Kidney epithelial cell (primary cell): Measurements from ENCODE around the gene TMPRSS13. TPM values are rescaled to one million over a fixed set of nuclear protein-coding genes. Genes with fewer than 3 reads are reported as not detected.

Experiments
- DNase-seq: peaks from one replicate; pipeline ENCODE4 v3.0.0-alpha.2; 2010; ENCODE audit warnings: low read depth
- H3K27me3 ChIP-seq: 2 replicates; pipeline ENCODE4 v1.6.0; 2011; ENCODE audit warnings: low read length; ENCODE audit not compliant: control insufficient read depth, insufficient read depth
- H3K36me3 ChIP-seq: 2 replicates; pipeline ENCODE4 v1.5.1; 2011; ENCODE audit warnings: low read length; ENCODE audit not compliant: control insufficient read depth, insufficient read depth
- H3K4me3 ChIP-seq: 2 replicates; pipeline ENCODE4 v1.5.1; 2011; ENCODE audit warnings: low read depth, mild to moderate bottlenecking, control low read depth, low read length
- total RNA-seq: library from RNA; depleted of rRNA; stranded (reverse); fragments of >200 nt; gene quantifications from 2 replicates; pipeline ENCODE4 v1.2.3, GENCODE V29; 2015
- TF ChIP-seq, protein P1 (sequence below): IDR thresholded peaks from 2 replicates; pipeline ENCODE4 v1.5.1; 2011; ENCODE audit warnings: mild to moderate bottlenecking, moderate library complexity, low read length, control low read depth, inconsistent platforms; ENCODE audit not compliant: insufficient read depth, poor library complexity, severe bottlenecking

TMPRSS13 gene
- total RNA-seq, 1 donor from 2014 or later: not detected

DNA sequence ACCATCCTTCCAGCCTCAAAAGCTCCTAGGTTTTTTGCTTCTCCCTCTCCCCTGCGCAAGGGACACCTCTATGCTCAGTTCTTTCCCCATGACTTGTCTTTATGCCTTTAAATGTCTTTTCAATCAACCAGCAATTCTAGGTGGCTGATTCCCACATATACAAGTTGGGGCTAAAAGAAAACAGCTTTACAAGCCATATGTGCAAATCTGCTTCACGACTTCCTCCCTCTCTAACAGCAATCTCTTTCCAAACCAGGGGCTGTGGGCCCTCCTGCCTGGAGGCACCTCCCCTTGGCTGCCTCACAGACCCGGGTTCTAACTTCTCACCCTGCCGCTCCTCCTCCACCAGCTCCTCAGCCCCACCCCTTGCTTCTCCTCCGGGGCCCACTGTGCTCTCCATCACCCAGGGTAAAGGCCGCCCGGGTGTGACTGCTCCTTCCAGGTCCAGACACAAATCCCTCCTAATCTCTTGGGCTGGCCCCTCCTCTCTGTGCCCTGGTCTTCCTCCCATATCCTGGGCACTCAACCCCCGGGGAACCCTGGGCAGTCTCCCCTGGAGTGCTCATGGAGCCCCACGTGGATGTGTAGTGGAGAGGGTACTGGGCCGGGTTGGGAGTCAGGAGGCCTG, 14.1 kb downstream of the TMPRSS13 start:
- DNase-seq: no peak
- no peak overlapping the region for H3K4me3 ChIP-seq
- peaks cover 4% of the 10 kb centered on the region for H3K27me3 ChIP-seq
- H3K36me3 ChIP-seq: no peaks in the 10 kb centered on the region
- TF ChIP-seq, protein P1, sequence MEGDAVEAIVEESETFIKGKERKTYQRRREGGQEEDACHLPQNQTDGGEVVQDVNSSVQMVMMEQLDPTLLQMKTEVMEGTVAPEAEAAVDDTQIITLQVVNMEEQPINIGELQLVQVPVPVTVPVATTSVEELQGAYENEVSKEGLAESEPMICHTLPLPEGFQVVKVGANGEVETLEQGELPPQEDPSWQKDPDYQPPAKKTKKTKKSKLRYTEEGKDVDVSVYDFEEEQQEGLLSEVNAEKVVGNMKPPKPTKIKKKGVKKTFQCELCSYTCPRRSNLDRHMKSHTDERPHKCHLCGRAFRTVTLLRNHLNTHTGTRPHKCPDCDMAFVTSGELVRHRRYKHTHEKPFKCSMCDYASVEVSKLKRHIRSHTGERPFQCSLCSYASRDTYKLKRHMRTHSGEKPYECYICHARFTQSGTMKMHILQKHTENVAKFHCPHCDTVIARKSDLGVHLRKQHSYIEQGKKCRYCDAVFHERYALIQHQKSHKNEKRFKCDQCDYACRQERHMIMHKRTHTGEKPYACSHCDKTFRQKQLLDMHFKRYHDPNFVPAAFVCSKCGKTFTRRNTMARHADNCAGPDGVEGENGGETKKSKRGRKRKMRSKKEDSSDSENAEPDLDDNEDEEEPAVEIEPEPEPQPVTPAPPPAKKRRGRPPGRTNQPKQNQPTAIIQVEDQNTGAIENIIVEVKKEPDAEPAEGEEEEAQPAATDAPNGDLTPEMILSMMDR: no peak

DNA sequence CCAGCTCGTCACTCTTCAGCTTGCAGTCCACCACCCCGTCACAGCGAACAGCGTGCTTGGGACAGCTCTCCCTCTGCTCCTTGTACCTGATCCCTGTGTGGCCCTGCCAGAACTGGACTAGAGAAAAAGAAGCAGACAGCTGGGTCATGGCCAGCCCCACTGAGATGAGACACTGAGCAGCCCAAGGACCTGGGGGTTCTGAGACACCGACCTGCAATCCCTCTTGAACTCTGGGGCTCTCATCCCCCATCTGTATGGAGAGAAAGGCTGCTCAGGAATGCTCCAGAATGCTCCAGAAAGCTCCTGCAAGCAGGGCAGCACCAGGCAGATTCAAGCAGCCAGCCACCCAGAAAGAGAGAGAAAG, 14.8 kb downstream of the TMPRSS13 start:
- H3K27me3 ChIP-seq: peaks cover 4% of the 10 kb centered on the region
- DNase-seq: no peak
- no peaks in the 10 kb centered on the region for H3K36me3 ChIP-seq
- TF ChIP-seq, protein P1: no peak
- no peak overlapping the region for H3K4me3 ChIP-seq

GRCh38 chr11:117913736-117914397, 15.3 kb downstream of the TMPRSS13 start:
- TF ChIP-seq, protein P1: no peak
- no peak overlapping the region for H3K4me3 ChIP-seq
- DNase-seq: no peak
- peaks cover 4% of the 10 kb centered on the region for H3K27me3 ChIP-seq
- H3K36me3 ChIP-seq: no peaks in the 10 kb centered on the region

- TF ChIP-seq, protein P1: no peak
- no peak overlapping the region for H3K4me3 ChIP-seq
- DNase-seq: no peak
- no peaks in the 10 kb centered on the region for H3K36me3 ChIP-seq
- peaks cover 4% of the 10 kb centered on the region for H3K27me3 ChIP-seq
Observed at GRCh38 chr11:117912497-117912896, 16.7 kb downstream of the TMPRSS13 start.

DNA sequence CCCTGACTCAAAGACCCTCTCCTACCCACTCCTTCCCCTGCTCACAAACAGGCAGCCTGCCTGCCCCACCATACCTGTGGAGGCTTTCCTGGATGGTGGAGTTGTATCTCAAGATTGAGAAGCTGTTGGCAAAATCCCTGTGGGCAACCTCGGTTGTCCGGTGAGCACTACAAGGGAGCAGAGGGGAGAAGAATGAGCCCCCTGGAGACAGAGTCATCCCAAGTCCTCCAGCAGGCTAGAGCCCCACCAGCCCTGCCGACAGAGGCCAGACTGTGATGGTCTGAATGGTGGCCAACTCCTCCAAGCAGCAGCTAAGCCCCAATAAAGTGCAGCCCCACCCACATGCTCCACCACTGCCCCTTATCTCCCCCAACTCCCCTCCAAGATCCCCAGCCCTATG, 17.5 kb downstream of the TMPRSS13 start:
- H3K36me3 ChIP-seq: no peaks in the 10 kb centered on the region
- H3K4me3 ChIP-seq: no peak overlapping the region
- peaks cover 2% of the 10 kb centered on the region for H3K27me3 ChIP-seq
- TF ChIP-seq, protein P1: no peak
- no peak for DNase-seq
